B cell (primary cell): ENCODE measurements around the gene VOPP1. TPM values are rescaled to one million over a fixed set of nuclear protein-coding genes. Genes with fewer than 3 reads are reported as not detected.
A peak's percentile ranks its signal among the peaks of the same experiment; 100 is the strongest.

Experiments
- ATAC-seq: fragments of 200-7000 bp; cut with Tn5 transposase; one replicate; pipeline ENCODE4 v1.10.0; 2021; ENCODE audit warnings: low read depth, mild to moderate bottlenecking, moderate number of reproducible peaks, moderate library complexity
- CTCF ChIA-PET: fragments of 350-600 bp; sonication (Branson Sonifier 250); formaldehyde crosslinking; loops from one replicate; lab custom pipeline; 2021; ENCODE audit warnings: antibody characterized with exemption, inconsistent platforms; lab: Charles Lee
- POLR2A ChIA-PET: fragments of 350-600 bp; sonication (Branson Sonifier 250); formaldehyde crosslinking; loops from one replicate; lab custom pipeline; 2021; ENCODE audit warnings: antibody characterized with exemption; lab: Charles Lee
- DNase-seq: peaks from one replicate; pipeline ENCODE4 v3.0.0; 2013
- H2AFZ ChIP-seq: 2 replicates; pipeline ENCODE4 v1.6.1; 2012; ENCODE audit warnings: mild to moderate bottlenecking, low read depth, low read length; ENCODE audit not compliant: insufficient read depth, poor library complexity, severe bottlenecking
- H3K27ac ChIP-seq, 2 donors: 1 replicate in 1 of 2; 2 replicates in 1 of 2; pipeline ENCODE4 v1.5.1; 2012 to 2013; ENCODE audit warnings: low read length in 2 of 2, mild to moderate bottlenecking in 2 of 2, moderate library complexity in 1 of 2
- H3K27me3 ChIP-seq, 4 experiments: fragments of 200-600 bp in 1 of 4; sonication (generic) in 1 of 4; replicated peaks in 1 of 4; 1 replicate in 2 of 4; 2 replicates in 2 of 4; pipeline versions ENCODE4 v1.6.1 to v1.7.0; 2013 to 2016; ENCODE audit warnings: low read length in 3 of 4, mild to moderate bottlenecking in 2 of 4, mixed read lengths in 1 of 4, moderate library complexity in 1 of 4; ENCODE audit not compliant: insufficient read depth in 4 of 4, control insufficient read depth in 3 of 4; ENCODE audit errors: control extremely low read depth in 1 of 4
- H3K36me3 ChIP-seq, 2 experiments: replicated peaks in 1 of 2; 1 replicate in 1 of 2; 2 replicates in 1 of 2; pipeline versions ENCODE4 v1.6.1 to v1.7.1; 2013; ENCODE audit warnings: low read length in 1 of 2; ENCODE audit not compliant: insufficient read depth in 2 of 2, control insufficient read depth in 1 of 2; ENCODE audit errors: control extremely low read depth in 1 of 2, extremely low read depth in 1 of 2
- H3K4me1 ChIP-seq, 2 donors: fragments of 200-600 bp in 1 of 2; sonication (generic) in 1 of 2; 1 replicate in 1 of 2; 2 replicates in 1 of 2; pipeline versions ENCODE4 v1.5.1 to v1.6.1; 2013 to 2017; ENCODE audit warnings: low read length in 2 of 2; ENCODE audit not compliant: control insufficient read depth in 2 of 2, insufficient read depth in 2 of 2
- H3K4me2 ChIP-seq: replicated peaks from 2 replicates; pipeline ENCODE3; 2012; ENCODE audit warnings: mild to moderate bottlenecking, low read depth, low read length; ENCODE audit not compliant: poor library complexity, severe bottlenecking
- H3K4me3 ChIP-seq, 5 experiments: fragments of 200-600 bp in 1 of 5; sonication (generic) in 1 of 5; 1 replicate in 3 of 5; 2 replicates in 2 of 5; pipeline versions ENCODE4 v1.5.1 to v1.7.0; 2011 to 2016; ENCODE audit warnings: low read length in 4 of 5, mild to moderate bottlenecking in 4 of 5, low read depth in 2 of 5, control low read depth in 1 of 5, moderate library complexity in 1 of 5; ENCODE audit not compliant: insufficient read depth in 1 of 5; ENCODE audit errors: control extremely low read depth in 1 of 5, extremely low read depth in 1 of 5
- H3K79me2 ChIP-seq: fragments of 200-600 bp; sonication (generic); one replicate; pipeline ENCODE4 v1.6.0; 2016; ENCODE audit warnings: low read length; ENCODE audit not compliant: control insufficient read depth, insufficient read depth
- H3K9ac ChIP-seq: fragments of 200-600 bp; sonication (generic); 2 replicates; pipeline ENCODE4 v1.6.1; 2017; ENCODE audit warnings: mild to moderate bottlenecking, low read length, moderate library complexity
- H3K9me3 ChIP-seq, 3 donors: one replicate each; pipeline versions ENCODE4 v1.6.1 to v1.7.1; 2013; ENCODE audit warnings: low read length in 2 of 3; ENCODE audit not compliant: control insufficient read depth in 2 of 3, insufficient read depth in 1 of 3; ENCODE audit errors: control extremely low read depth in 1 of 3
- H4K20me1 ChIP-seq: 2 replicates; pipeline ENCODE4 v1.6.0; 2012; ENCODE audit warnings: mild to moderate bottlenecking, low read length; ENCODE audit not compliant: insufficient read depth, control insufficient read depth, poor library complexity, severe bottlenecking
- H3K27ac Mint-ChIP-seq: one replicate; pipeline ENCODE4 v1.8.0; 2021; ENCODE audit warnings: mixed read lengths
- H3K27me3 Mint-ChIP-seq: one replicate; pipeline ENCODE4 v1.8.0; 2021; ENCODE audit warnings: mixed read lengths
- H3K4me1 Mint-ChIP-seq: one replicate; pipeline ENCODE4 v1.8.0; 2021; ENCODE audit warnings: mixed read lengths
- H3K4me3 Mint-ChIP-seq: one replicate; pipeline ENCODE4 v1.8.0; 2021; ENCODE audit warnings: mixed read lengths
- H3K9me3 Mint-ChIP-seq: one replicate; pipeline ENCODE4 v1.8.0; 2022; ENCODE audit warnings: mixed read lengths; ENCODE audit not compliant: insufficient read depth
- EZH2 ChIP-seq: IDR thresholded peaks from 2 replicates; pipeline ENCODE4 v1.6.1; 2012; ENCODE audit warnings: borderline replicate concordance, low read depth, mild to moderate bottlenecking, moderate library complexity, low read length; ENCODE audit not compliant: insufficient read depth, poor library complexity, severe bottlenecking
- WGBS: methylation state at CpG from one replicate; pipeline ENCODE4 v1.1.5; 2013; ENCODE audit warnings: missing lambda C conversion rate; ENCODE audit not compliant: insufficient coverage; 5-methylcytosine and 5-hydroxymethylcytosine counted together
- intact Hi-C: fragments of 100-400 bp; cut with micrococcal nuclease; formaldehyde crosslinking; loops from one replicate; pipeline ENCODE4 v1.10.0; 2022
- polyA plus RNA-seq: library from polyadenylated mRNA; depleted of rRNA; stranded (reverse); fragments of >200 nt; gene quantifications from 2 replicates; pipeline ENCODE4 v1.2.3, GENCODE V29; 2012
- total RNA-seq, 2 donors: library from RNA; stranded (reverse); fragments of 120-200 nt in 1 of 2; gene quantifications; 1 replicate in 1 of 2; 2 replicates in 1 of 2; pipeline versions ENCODE4 v1.2.3 to v1.2.4, GENCODE V29; 2013 to 2022
- TF ChIP-seq, protein P1 (sequence below): fragments of 200-600 bp; IDR thresholded peaks from one replicate; pipeline ENCODE4 v1.8.0; 2022; ENCODE audit warnings: antibody characterized with exemption, mild to moderate bottlenecking

Gene VOPP1
- total and polyA plus RNA-seq, 2 donors (not counting 1 experiment from before 2014, with no cell fraction given) = 53.2 to 256 TPM

DNA sequence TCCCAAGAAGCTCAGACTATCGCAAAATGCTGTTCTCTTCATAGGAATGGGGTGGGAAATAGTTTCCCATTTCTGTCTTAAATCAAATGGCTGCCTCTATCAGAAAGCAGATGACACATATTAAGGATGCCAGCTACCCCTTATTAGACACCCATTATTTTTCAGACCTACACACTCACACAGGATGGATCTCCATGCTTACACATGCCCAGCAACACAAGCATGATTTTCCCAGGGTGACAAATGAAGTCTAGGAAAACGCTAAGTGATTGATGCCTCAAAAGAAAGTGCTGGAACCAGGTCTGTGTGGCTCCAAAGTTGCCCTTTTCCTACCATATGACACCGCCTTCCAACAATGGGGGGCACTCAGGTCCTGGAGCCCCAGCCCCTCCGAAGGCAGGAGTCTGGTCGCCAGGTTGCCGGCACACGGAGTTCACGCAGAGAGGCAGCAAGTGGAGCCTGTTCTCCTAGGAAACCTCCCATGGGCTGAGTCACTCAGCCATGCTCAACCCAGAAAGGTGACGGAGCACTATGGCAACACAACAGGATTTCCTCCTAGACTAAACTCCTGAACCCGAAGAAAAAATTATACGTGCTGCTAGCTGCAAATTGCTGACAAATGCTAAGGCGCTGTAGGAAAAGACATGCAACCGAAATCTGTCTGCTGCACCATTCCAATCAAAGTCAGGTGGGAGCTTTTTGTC is 19.8 kb downstream of the VOPP1 start:
- no peak overlapping the region for H2AFZ ChIP-seq
- H3K4me2 ChIP-seq = peak overlapping the region; percentile 46
- no peak for ATAC-seq
- H3K27me3 Mint-ChIP-seq = no peaks in the 10 kb centered on the region
- H3K4me3 ChIP-seq = no peak overlapping the region
- peaks cover 100% of the 10 kb centered on the region for H3K79me2 ChIP-seq
- peaks cover 0 to 21% of the 10 kb centered on the region in 2 experiments for H3K36me3 ChIP-seq
- TF ChIP-seq, protein P1, sequence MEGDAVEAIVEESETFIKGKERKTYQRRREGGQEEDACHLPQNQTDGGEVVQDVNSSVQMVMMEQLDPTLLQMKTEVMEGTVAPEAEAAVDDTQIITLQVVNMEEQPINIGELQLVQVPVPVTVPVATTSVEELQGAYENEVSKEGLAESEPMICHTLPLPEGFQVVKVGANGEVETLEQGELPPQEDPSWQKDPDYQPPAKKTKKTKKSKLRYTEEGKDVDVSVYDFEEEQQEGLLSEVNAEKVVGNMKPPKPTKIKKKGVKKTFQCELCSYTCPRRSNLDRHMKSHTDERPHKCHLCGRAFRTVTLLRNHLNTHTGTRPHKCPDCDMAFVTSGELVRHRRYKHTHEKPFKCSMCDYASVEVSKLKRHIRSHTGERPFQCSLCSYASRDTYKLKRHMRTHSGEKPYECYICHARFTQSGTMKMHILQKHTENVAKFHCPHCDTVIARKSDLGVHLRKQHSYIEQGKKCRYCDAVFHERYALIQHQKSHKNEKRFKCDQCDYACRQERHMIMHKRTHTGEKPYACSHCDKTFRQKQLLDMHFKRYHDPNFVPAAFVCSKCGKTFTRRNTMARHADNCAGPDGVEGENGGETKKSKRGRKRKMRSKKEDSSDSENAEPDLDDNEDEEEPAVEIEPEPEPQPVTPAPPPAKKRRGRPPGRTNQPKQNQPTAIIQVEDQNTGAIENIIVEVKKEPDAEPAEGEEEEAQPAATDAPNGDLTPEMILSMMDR = no peak
- TF ChIP-seq EZH2 = no peak
- H3K4me1 Mint-ChIP-seq = peaks cover 97% of the 10 kb centered on the region
- peaks cover 90% of the 10 kb centered on the region for H4K20me1 ChIP-seq
- no peak for DNase-seq
- intact Hi-C loops = no loop called here
- peak overlapping the region; percentile 5 for H3K9ac ChIP-seq
- H3K27ac Mint-ChIP-seq = peak overlapping the region; percentile 84
- no peaks in the 10 kb centered on the region for H3K9me3 ChIP-seq
- CTCF ChIA-PET = interaction anchor here (1.0 to 1.8 kb wide), 7 partner anchors 9 to 44 kb away, joined by 3 to 5 read pairs (median 4); no protein-coding TSS in a partner anchor
- H3K27me3 ChIP-seq = no peaks in the 10 kb centered on the region
- 35% methylated on average over 12 of the region's 13 CpGs for WGBS
- POLR2A ChIA-PET = interaction anchor here (1.2 to 1.5 kb wide), 3 partner anchors 8 to 19 kb away, joined by 3 to 6 read pairs (median 3); no protein-coding TSS in a partner anchor
- H3K4me1 ChIP-seq = peaks cover 90 to 100% of the 10 kb centered on the region in 2 donors
- H3K9me3 Mint-ChIP-seq = no peaks in the 10 kb centered on the region
- H3K4me3 Mint-ChIP-seq = peak overlapping the region; percentile 73
- H3K27ac ChIP-seq = no peak overlapping the region
